ENCODE data around the gene MYL6B.

MYL6B gene

DNA sequence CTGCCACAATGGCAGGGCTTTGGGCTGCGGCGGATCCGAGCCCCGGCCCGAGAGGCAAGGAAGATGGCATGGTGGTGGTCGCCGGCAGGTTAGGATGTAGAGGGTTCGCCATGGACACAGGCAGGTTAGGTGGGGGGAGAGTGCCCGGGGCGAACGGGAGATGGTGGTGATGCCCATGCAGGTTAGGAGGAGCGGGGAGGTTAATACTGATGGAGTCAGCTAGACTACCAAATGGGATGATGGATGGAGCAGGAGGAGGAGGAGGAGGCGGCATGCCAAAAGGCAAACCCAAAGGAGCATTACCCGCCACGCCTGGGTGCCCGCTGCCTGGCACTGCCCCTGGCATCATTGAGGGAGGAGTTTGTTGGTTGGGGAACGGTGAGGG is 11.9 kb downstream of the MYL6B start:
- TF ChIP-seq, protein P1, sequence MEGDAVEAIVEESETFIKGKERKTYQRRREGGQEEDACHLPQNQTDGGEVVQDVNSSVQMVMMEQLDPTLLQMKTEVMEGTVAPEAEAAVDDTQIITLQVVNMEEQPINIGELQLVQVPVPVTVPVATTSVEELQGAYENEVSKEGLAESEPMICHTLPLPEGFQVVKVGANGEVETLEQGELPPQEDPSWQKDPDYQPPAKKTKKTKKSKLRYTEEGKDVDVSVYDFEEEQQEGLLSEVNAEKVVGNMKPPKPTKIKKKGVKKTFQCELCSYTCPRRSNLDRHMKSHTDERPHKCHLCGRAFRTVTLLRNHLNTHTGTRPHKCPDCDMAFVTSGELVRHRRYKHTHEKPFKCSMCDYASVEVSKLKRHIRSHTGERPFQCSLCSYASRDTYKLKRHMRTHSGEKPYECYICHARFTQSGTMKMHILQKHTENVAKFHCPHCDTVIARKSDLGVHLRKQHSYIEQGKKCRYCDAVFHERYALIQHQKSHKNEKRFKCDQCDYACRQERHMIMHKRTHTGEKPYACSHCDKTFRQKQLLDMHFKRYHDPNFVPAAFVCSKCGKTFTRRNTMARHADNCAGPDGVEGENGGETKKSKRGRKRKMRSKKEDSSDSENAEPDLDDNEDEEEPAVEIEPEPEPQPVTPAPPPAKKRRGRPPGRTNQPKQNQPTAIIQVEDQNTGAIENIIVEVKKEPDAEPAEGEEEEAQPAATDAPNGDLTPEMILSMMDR (IDR thresholded peaks at IDR 0.05): no peak
- Histone ChIP-seq H3K27me3 (ENCODE audit: control insufficient read depth, insufficient read depth, low read length) (no peaks in the 10 kb centered on the region), H3K79me2 (peaks cover 11% of the 10 kb centered on the region), H3K36me3 (ENCODE audit: control insufficient read depth, insufficient read depth, low read length) (no peaks in the 10 kb centered on the region), H3K4me3 (ENCODE audit: low read depth, low read length) (no peak overlapping the region), H3K9ac (no peak overlapping the region), H3K4me1 (peaks cover 16% of the 10 kb centered on the region), H3K4me2 (ENCODE audit: low read length) (no peak overlapping the region), H3K27ac (no peak overlapping the region), H3K9me3 (ENCODE audit: control insufficient read depth, low read length) (no peaks in the 10 kb centered on the region), H2AFZ (no peak overlapping the region)

DNA sequence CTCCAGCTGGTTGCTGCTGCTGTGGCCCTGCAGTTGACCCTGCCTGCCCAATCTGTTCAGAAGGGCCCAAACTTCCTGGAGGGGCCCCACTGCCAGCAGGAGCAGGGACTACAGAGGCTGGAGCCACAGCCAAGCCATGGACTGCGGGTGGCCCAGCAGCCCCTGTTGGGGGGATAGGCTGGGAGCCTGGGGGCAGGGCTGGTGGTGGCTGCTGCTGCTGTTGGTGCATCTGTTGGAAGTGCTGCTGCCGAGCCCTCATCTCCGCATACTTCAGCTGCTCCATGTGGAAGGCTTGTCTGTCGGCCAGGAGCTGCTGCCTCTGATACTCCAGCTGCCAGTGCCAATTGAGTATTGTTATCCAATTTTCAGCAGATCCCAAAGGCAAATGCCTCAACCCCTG is 13.0 kb downstream of the MYL6B start:
- Histone ChIP-seq H3K4me3 (ENCODE audit: low read depth, low read length) (no peak overlapping the region), H3K9ac (no peak overlapping the region), H3K27ac (peak overlapping the region; percentile 43), H3K4me2 (ENCODE audit: low read length) (no peak overlapping the region), H3K36me3 (ENCODE audit: control insufficient read depth, insufficient read depth, low read length) (no peaks in the 10 kb centered on the region), H3K4me1 (peaks cover 5% of the 10 kb centered on the region), H3K79me2 (peaks cover 3% of the 10 kb centered on the region), H3K9me3 (ENCODE audit: control insufficient read depth, low read length) (no peaks in the 10 kb centered on the region), H3K27me3 (ENCODE audit: control insufficient read depth, insufficient read depth, low read length) (no peaks in the 10 kb centered on the region), H2AFZ (no peak overlapping the region)
- TF ChIP-seq, protein P1 (IDR thresholded peaks at IDR 0.05): no peak

DNA sequence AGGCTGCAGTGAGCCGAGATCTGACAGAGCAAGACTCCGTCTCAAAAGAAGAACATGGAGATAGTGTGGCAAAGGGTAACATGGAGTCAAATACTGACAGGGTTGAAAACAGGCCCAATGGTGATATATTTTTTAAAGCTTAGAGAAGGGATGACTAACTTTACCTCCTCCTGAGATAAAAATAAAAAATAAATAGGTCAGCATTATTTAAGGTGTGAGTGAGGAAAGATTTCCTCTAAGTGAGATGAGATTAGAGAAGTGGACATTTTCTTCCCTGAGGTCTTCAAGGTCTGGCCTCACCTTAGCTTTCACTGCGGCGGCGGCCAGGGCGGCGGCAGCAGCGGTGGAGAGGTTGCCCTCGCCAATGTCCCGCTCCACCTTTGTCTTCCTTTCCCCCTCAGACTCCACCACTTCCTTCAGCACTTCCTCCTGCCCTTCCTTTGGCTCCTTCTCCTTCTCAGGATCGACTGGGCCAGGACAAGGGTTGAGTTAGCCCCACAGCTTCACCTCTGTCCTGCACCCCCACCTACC is 16.9 kb downstream of the MYL6B start:
- Histone ChIP-seq H3K36me3 (ENCODE audit: control insufficient read depth, insufficient read depth, low read length) (no peaks in the 10 kb centered on the region), H3K27ac (no peak overlapping the region)

DNA sequence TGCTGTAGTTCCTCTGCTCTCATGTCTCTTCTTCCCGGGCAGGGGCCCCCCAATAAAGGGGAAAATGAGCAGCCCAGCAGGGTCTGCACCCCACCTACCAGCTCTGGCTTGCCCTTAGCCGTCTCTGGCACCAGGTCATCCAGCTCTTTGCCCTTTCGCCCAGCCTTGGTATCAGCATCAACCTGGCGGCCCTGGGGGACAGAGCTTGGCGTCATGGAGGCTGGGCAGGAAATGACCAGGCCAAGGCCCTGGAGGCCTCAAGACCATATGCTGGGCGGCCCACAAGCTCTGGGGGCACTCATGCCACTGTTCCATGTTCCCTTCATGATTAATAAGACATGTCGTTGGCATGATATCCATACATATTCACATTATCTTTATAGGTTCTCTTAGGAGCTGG is 20.5 kb downstream of the MYL6B start:
- H3K4me1 ChIP-seq: no peaks in the 10 kb centered on the region

More for the DNA sequence above, 16.9 kb downstream of the MYL6B start:
- no peak overlapping the region for H3K9ac ChIP-seq
- no peaks in the 10 kb centered on the region for H3K4me1 ChIP-seq
- no peaks in the 10 kb centered on the region for H3K27me3 ChIP-seq (ENCODE audit: control insufficient read depth, insufficient read depth, low read length)
- no peak overlapping the region for H3K4me3 ChIP-seq (ENCODE audit: low read depth, low read length)
- no peaks in the 10 kb centered on the region for H3K9me3 ChIP-seq (ENCODE audit: control insufficient read depth, low read length)
- TF ChIP-seq, protein P1 (IDR thresholded peaks at IDR 0.05): no peak
- H3K4me2 ChIP-seq (ENCODE audit: low read length): no peak overlapping the region
- H2AFZ ChIP-seq: no peak overlapping the region
- H3K79me2 ChIP-seq: no peaks in the 10 kb centered on the region

DNA sequence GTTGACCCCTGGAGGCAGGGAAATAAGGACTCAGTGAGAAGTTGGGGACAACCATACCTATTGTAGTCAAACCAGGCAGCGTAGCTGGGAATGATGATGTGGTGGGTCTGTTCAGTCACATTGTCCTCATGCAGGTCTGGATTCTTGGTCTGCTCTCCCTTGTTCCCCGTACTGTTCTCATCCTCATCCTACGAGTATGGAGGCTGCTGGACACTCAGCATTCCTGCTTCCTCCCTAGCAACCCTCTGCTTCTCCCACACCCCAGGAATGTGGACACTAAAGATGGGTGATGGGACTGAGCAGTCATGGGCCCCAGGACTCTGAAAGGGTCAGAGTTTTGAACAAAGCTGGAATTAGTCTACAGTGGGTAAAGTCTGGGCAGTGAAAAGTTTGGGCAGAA is 26.0 kb downstream of the MYL6B start:
- Histone ChIP-seq H2AFZ (no peak overlapping the region), H3K36me3 (ENCODE audit: control insufficient read depth, insufficient read depth, low read length) (no peaks in the 10 kb centered on the region), H3K9me3 (ENCODE audit: control insufficient read depth, low read length) (no peaks in the 10 kb centered on the region), H3K4me3 (ENCODE audit: low read depth, low read length) (no peak overlapping the region), H3K9ac (no peak overlapping the region), H3K27me3 (ENCODE audit: control insufficient read depth, insufficient read depth, low read length) (no peaks in the 10 kb centered on the region), H3K79me2 (no peaks in the 10 kb centered on the region), H3K4me1 (no peaks in the 10 kb centered on the region), H3K27ac (no peak overlapping the region), H3K4me2 (ENCODE audit: low read length) (no peak overlapping the region)
- TF ChIP-seq, protein P1 (IDR thresholded peaks at IDR 0.05): no peak

More for the DNA sequence above, 20.5 kb downstream of the MYL6B start:
- TF ChIP-seq, protein P1 (IDR thresholded peaks at IDR 0.05): no peak
- Histone ChIP-seq H3K4me2 (ENCODE audit: low read length) (no peak overlapping the region), H3K27me3 (ENCODE audit: control insufficient read depth, insufficient read depth, low read length) (no peaks in the 10 kb centered on the region), H2AFZ (no peak overlapping the region), H3K79me2 (no peaks in the 10 kb centered on the region), H3K9me3 (ENCODE audit: control insufficient read depth, low read length) (no peaks in the 10 kb centered on the region), H3K4me3 (ENCODE audit: low read depth, low read length) (no peak overlapping the region), H3K36me3 (ENCODE audit: control insufficient read depth, insufficient read depth, low read length) (no peaks in the 10 kb centered on the region), H3K27ac (no peak overlapping the region), H3K9ac (no peak overlapping the region)

Measured in parathyroid adenoma (tissue), 2 donors.